Memory B cell (primary cell): Measurements from ENCODE around the gene MAP2.

ENCODE experiments used
- ATAC-seq: fragments of 150-1000 bp; cut with Tn5 transposase; 2 replicates; pipeline ENCODE4 v1.10.0; 2021; ENCODE audit warnings: low read depth, mild to moderate bottlenecking, moderate library complexity
- DNase-seq, 2 donors: peaks; one replicate each; pipeline ENCODE4 v3.0.0; 2022; ENCODE audit warnings: low spot score in 2 of 2
- H3K27ac Mint-ChIP-seq: one replicate; pipeline ENCODE4 v1.8.0; 2022; ENCODE audit warnings: mild to moderate bottlenecking, moderate library complexity, mixed read lengths
- H3K27me3 Mint-ChIP-seq: one replicate; pipeline ENCODE4 v1.8.0; 2022; ENCODE audit warnings: mixed read lengths
- H3K36me3 Mint-ChIP-seq: one replicate; pipeline ENCODE4 v1.8.0; 2022; ENCODE audit warnings: mild to moderate bottlenecking, mixed read lengths
- H3K4me1 Mint-ChIP-seq: one replicate; pipeline ENCODE4 v1.8.0; 2022; ENCODE audit warnings: mixed read lengths
- H3K4me3 Mint-ChIP-seq: one replicate; pipeline ENCODE4 v1.8.0; 2022; ENCODE audit warnings: mild to moderate bottlenecking, moderate library complexity, mixed read lengths
- H3K9me3 Mint-ChIP-seq: one replicate; pipeline ENCODE4 v1.8.0; 2022; ENCODE audit warnings: mixed read lengths

The MAP2 gene

GRCh38 chr2:209696836-209697711, 273.2 kb downstream of the MAP2 start:
- peaks cover 17% of the 10 kb centered on the region for H3K4me1 Mint-ChIP-seq
- DNase-seq = no peak
- H3K27me3 Mint-ChIP-seq = no peaks in the 10 kb centered on the region
- peak overlapping the region; percentile 65 for H3K4me3 Mint-ChIP-seq
- peak; percentile 49 for ATAC-seq
- H3K9me3 Mint-ChIP-seq = no peaks in the 10 kb centered on the region
- H3K36me3 Mint-ChIP-seq = peaks cover 1% of the 10 kb centered on the region
- peak overlapping the region; percentile 65 for H3K27ac Mint-ChIP-seq

GRCh38 chr2:209702775-209703174, 278.9 kb downstream of the MAP2 start:
- Mint-ChIP-seq H3K9me3 (no peaks in the 10 kb centered on the region), H3K27ac (no peak overlapping the region), H3K36me3 (no peaks in the 10 kb centered on the region), H3K4me3 (no peak overlapping the region), H3K4me1 (no peaks in the 10 kb centered on the region), H3K27me3 (no peaks in the 10 kb centered on the region)
- DNase-seq = no peak
- no peak for ATAC-seq

GRCh38 chr2:209713219-209713618, 289.4 kb downstream of the MAP2 start:
- H3K36me3 Mint-ChIP-seq = peaks cover 2% of the 10 kb centered on the region
- no peaks in the 10 kb centered on the region for H3K9me3 Mint-ChIP-seq
- no peaks in the 10 kb centered on the region for H3K4me1 Mint-ChIP-seq
- no peak overlapping the region for H3K4me3 Mint-ChIP-seq
- no peak overlapping the region for H3K27ac Mint-ChIP-seq
- no peak for DNase-seq
- no peaks in the 10 kb centered on the region for H3K27me3 Mint-ChIP-seq
- ATAC-seq = no peak

GRCh38 chr2:209719034-209719433, 295.2 kb downstream of the MAP2 start:
- no peak overlapping the region for H3K4me3 Mint-ChIP-seq

GRCh38 chr2:209721497-209721896, 297.6 kb downstream of the MAP2 start:
- ATAC-seq = no peak
- no peak overlapping the region for H3K4me3 Mint-ChIP-seq

More at GRCh38 chr2:209719034-209719433, 295.2 kb downstream of the MAP2 start:
- DNase-seq = no peak
- H3K4me1 Mint-ChIP-seq = no peaks in the 10 kb centered on the region
- no peak overlapping the region for H3K27ac Mint-ChIP-seq
- ATAC-seq = no peak
- H3K9me3 Mint-ChIP-seq = no peaks in the 10 kb centered on the region
- H3K36me3 Mint-ChIP-seq = no peaks in the 10 kb centered on the region
- H3K27me3 Mint-ChIP-seq = no peaks in the 10 kb centered on the region

GRCh38 chr2:209726311-209726710, 302.5 kb downstream of the MAP2 start:
- Mint-ChIP-seq H3K4me1 (no peaks in the 10 kb centered on the region), H3K36me3 (no peaks in the 10 kb centered on the region), H3K27me3 (no peaks in the 10 kb centered on the region)

More at GRCh38 chr2:209721497-209721896, 297.6 kb downstream of the MAP2 start:
- Mint-ChIP-seq H3K27me3 (no peaks in the 10 kb centered on the region), H3K9me3 (no peaks in the 10 kb centered on the region), H3K36me3 (no peaks in the 10 kb centered on the region), H3K4me1 (no peaks in the 10 kb centered on the region), H3K27ac (no peak overlapping the region)
- no peak for DNase-seq

GRCh38 chr2:209727077-209727476, 303.2 kb downstream of the MAP2 start:
- H3K4me1 Mint-ChIP-seq = no peaks in the 10 kb centered on the region

More at GRCh38 chr2:209726311-209726710, 302.5 kb downstream of the MAP2 start:
- no peak overlapping the region for H3K4me3 Mint-ChIP-seq
- DNase-seq = no peak
- no peak overlapping the region for H3K27ac Mint-ChIP-seq
- no peaks in the 10 kb centered on the region for H3K9me3 Mint-ChIP-seq
- no peak for ATAC-seq

GRCh38 chr2:209734805-209735204, 311.0 kb downstream of the MAP2 start:
- no peak for DNase-seq
- H3K9me3 Mint-ChIP-seq = no peaks in the 10 kb centered on the region
- no peak overlapping the region for H3K27ac Mint-ChIP-seq
- no peaks in the 10 kb centered on the region for H3K4me1 Mint-ChIP-seq
- no peak for ATAC-seq
- H3K36me3 Mint-ChIP-seq = no peaks in the 10 kb centered on the region
- no peaks in the 10 kb centered on the region for H3K27me3 Mint-ChIP-seq
- no peak overlapping the region for H3K4me3 Mint-ChIP-seq

More at GRCh38 chr2:209727077-209727476, 303.2 kb downstream of the MAP2 start:
- Mint-ChIP-seq H3K27me3 (no peaks in the 10 kb centered on the region), H3K9me3 (no peaks in the 10 kb centered on the region), H3K4me3 (no peak overlapping the region), H3K27ac (no peak overlapping the region), H3K36me3 (no peaks in the 10 kb centered on the region)
- ATAC-seq (no peak), DNase-seq (no peak)

GRCh38 chr2:209741953-209742352, 318.1 kb downstream of the MAP2 start:
- H3K27me3 Mint-ChIP-seq = no peaks in the 10 kb centered on the region
- H3K4me3 Mint-ChIP-seq = no peak overlapping the region
- ATAC-seq = no peak
- DNase-seq = no peak
- no peak overlapping the region for H3K27ac Mint-ChIP-seq
- H3K4me1 Mint-ChIP-seq = peaks cover 2% of the 10 kb centered on the region
- H3K9me3 Mint-ChIP-seq = peaks cover 5% of the 10 kb centered on the region
- H3K36me3 Mint-ChIP-seq = no peaks in the 10 kb centered on the region

- Mint-ChIP-seq H3K4me1 (no peaks in the 10 kb centered on the region), H3K9me3 (no peaks in the 10 kb centered on the region), H3K27ac (no peak overlapping the region), H3K27me3 (peaks cover 4% of the 10 kb centered on the region), H3K4me3 (no peak overlapping the region), H3K36me3 (no peaks in the 10 kb centered on the region)
- ATAC-seq (no peak), DNase-seq (no peak)
Observed at GRCh38 chr2:209753020-209753419, 329.2 kb downstream of the MAP2 start.

GRCh38 chr2:209757163-209757562, 333.3 kb downstream of the MAP2 start:
- peaks cover 4% of the 10 kb centered on the region for H3K27me3 Mint-ChIP-seq
- no peaks in the 10 kb centered on the region for H3K9me3 Mint-ChIP-seq
- H3K36me3 Mint-ChIP-seq = no peaks in the 10 kb centered on the region
- H3K27ac Mint-ChIP-seq = no peak overlapping the region
- no peaks in the 10 kb centered on the region for H3K4me1 Mint-ChIP-seq
- H3K4me3 Mint-ChIP-seq = no peak overlapping the region
- ATAC-seq = no peak
- no peak for DNase-seq

- no peak overlapping the region for H3K27ac Mint-ChIP-seq
- no peak for ATAC-seq
- DNase-seq = no peak
- H3K4me1 Mint-ChIP-seq = no peaks in the 10 kb centered on the region
- H3K9me3 Mint-ChIP-seq = no peaks in the 10 kb centered on the region
- no peak overlapping the region for H3K4me3 Mint-ChIP-seq
- H3K27me3 Mint-ChIP-seq = no peaks in the 10 kb centered on the region
- no peaks in the 10 kb centered on the region for H3K36me3 Mint-ChIP-seq
Observed at GRCh38 chr2:209761566-209761965, 337.7 kb downstream of the MAP2 start.

GRCh38 chr2:209762563-209762962, 338.7 kb downstream of the MAP2 start:
- no peaks in the 10 kb centered on the region for H3K27me3 Mint-ChIP-seq
- H3K4me3 Mint-ChIP-seq = no peak overlapping the region
- no peaks in the 10 kb centered on the region for H3K4me1 Mint-ChIP-seq
- H3K27ac Mint-ChIP-seq = no peak overlapping the region
- H3K36me3 Mint-ChIP-seq = no peaks in the 10 kb centered on the region
- H3K9me3 Mint-ChIP-seq = no peaks in the 10 kb centered on the region
- ATAC-seq (no peak), DNase-seq (no peak)

GRCh38 chr2:209763106-209763505, 339.3 kb downstream of the MAP2 start:
- H3K27me3 Mint-ChIP-seq = no peaks in the 10 kb centered on the region
- no peak for DNase-seq
- ATAC-seq = no peak
- no peaks in the 10 kb centered on the region for H3K36me3 Mint-ChIP-seq
- no peaks in the 10 kb centered on the region for H3K9me3 Mint-ChIP-seq
- no peak overlapping the region for H3K4me3 Mint-ChIP-seq
- no peaks in the 10 kb centered on the region for H3K4me1 Mint-ChIP-seq
- no peak overlapping the region for H3K27ac Mint-ChIP-seq

- DNase-seq (no peak), ATAC-seq (no peak)
- no peak overlapping the region for H3K4me3 Mint-ChIP-seq
- no peaks in the 10 kb centered on the region for H3K9me3 Mint-ChIP-seq
- H3K4me1 Mint-ChIP-seq = no peaks in the 10 kb centered on the region
- H3K27me3 Mint-ChIP-seq = peaks cover 5% of the 10 kb centered on the region
- no peaks in the 10 kb centered on the region for H3K36me3 Mint-ChIP-seq
- no peak overlapping the region for H3K27ac Mint-ChIP-seq
Observed at GRCh38 chr2:209766613-209767012, 342.8 kb downstream of the MAP2 start.
